ENCODE measurements around the gene TMC1.

Gene TMC1

GRCh38 chr9:72597181-72597517, 75.7 kb downstream of the TMC1 start:
- Mint-ChIP-seq H3K9me3 (no peaks in the 10 kb centered on the region), H3K4me1 (peaks cover 3 to 19% of the 10 kb centered on the region in 2 donors), H3K4me3 (no peak overlapping the region), H3K36me3 (no peaks in the 10 kb centered on the region), H3K27ac (no peak overlapping the region), H3K27me3 (peaks cover 0 to 12% of the 10 kb centered on the region in 2 donors)
- DNase-seq (no peak), ATAC-seq (replicated peaks) (no peak)

- Mint-ChIP-seq H3K4me3 (no peak overlapping the region), H3K4me1 (peaks cover 2 to 15% of the 10 kb centered on the region in 2 donors), H3K36me3 (no peaks in the 10 kb centered on the region), H3K27ac (no peak overlapping the region), H3K27me3 (peaks cover 0 to 8% of the 10 kb centered on the region in 2 donors), H3K9me3 (no peaks in the 10 kb centered on the region)
- DNase-seq (no peak), ATAC-seq (replicated peaks) (no peak)
Observed at GRCh38 chr9:72597601-72598000, 76.2 kb downstream of the TMC1 start.

GRCh38 chr9:72598639-72599038, 77.2 kb downstream of the TMC1 start:
- Mint-ChIP-seq H3K27me3 (peaks cover 0 to 7% of the 10 kb centered on the region in 2 donors), H3K9me3 (no peaks in the 10 kb centered on the region), H3K4me3 (no peak overlapping the region), H3K36me3 (no peaks in the 10 kb centered on the region), H3K4me1 (peaks cover 2 to 8% of the 10 kb centered on the region in 2 donors), H3K27ac (no peak overlapping the region)
- ATAC-seq (replicated peaks), result no peak
- DNase-seq, result no peak

GRCh38 chr9:72599874-72600534, 78.6 kb downstream of the TMC1 start:
- Mint-ChIP-seq H3K4me3 (no peak overlapping the region), H3K4me1 (peaks cover 2 to 8% of the 10 kb centered on the region in 2 donors), H3K9me3 (no peaks in the 10 kb centered on the region), H3K36me3 (no peaks in the 10 kb centered on the region), H3K27me3 (peaks cover 0 to 4% of the 10 kb centered on the region in 2 donors), H3K27ac (no peak overlapping the region)
- ATAC-seq (replicated peaks) (no peak), DNase-seq (no peak)

GRCh38 chr9:72600671-72601070, 79.3 kb downstream of the TMC1 start:
- no peaks in the 10 kb centered on the region for H3K36me3 Mint-ChIP-seq
- H3K4me3 Mint-ChIP-seq, result no peak overlapping the region
- H3K27me3 Mint-ChIP-seq, result no peaks in the 10 kb centered on the region

GRCh38 chr9:72601615-72602014, 80.2 kb downstream of the TMC1 start:
- Mint-ChIP-seq H3K4me1 (peaks cover 0 to 3% of the 10 kb centered on the region in 2 donors), H3K27ac (no peak overlapping the region), H3K9me3 (no peaks in the 10 kb centered on the region), H3K27me3 (no peaks in the 10 kb centered on the region), H3K36me3 (no peaks in the 10 kb centered on the region), H3K4me3 (no peak overlapping the region)
- DNase-seq (no peak), ATAC-seq (replicated peaks) (no peak)

More at GRCh38 chr9:72600671-72601070, 79.3 kb downstream of the TMC1 start:
- Mint-ChIP-seq H3K9me3 (no peaks in the 10 kb centered on the region), H3K4me1 (peaks cover 2 to 8% of the 10 kb centered on the region in 2 donors), H3K27ac (no peak overlapping the region)
- DNase-seq (no peak), ATAC-seq (replicated peaks) (no peak)

GRCh38 chr9:72612449-72612848, 91.0 kb downstream of the TMC1 start:
- Mint-ChIP-seq H3K4me3 (no peak overlapping the region), H3K9me3 (no peaks in the 10 kb centered on the region), H3K27me3 (peaks cover 0 to 14% of the 10 kb centered on the region in 2 donors), H3K36me3 (no peaks in the 10 kb centered on the region), H3K4me1 (no peaks in the 10 kb centered on the region), H3K27ac (no peak overlapping the region)
- ATAC-seq (replicated peaks) (no peak), DNase-seq (no peak)

- Mint-ChIP-seq H3K27me3 (peaks cover 0 to 13% of the 10 kb centered on the region in 2 donors), H3K36me3 (no peaks in the 10 kb centered on the region), H3K27ac (no peak overlapping the region), H3K9me3 (no peaks in the 10 kb centered on the region), H3K4me1 (no peaks in the 10 kb centered on the region), H3K4me3 (no peak overlapping the region)
- ATAC-seq (replicated peaks) (no peak), DNase-seq (no peak)
Observed at GRCh38 chr9:72614067-72614466, 92.7 kb downstream of the TMC1 start.

- ATAC-seq (replicated peaks) (no peak), DNase-seq (no peak)
- Mint-ChIP-seq H3K27me3 (peaks cover 0 to 8% of the 10 kb centered on the region in 2 donors), H3K36me3 (no peaks in the 10 kb centered on the region), H3K9me3 (no peaks in the 10 kb centered on the region), H3K4me3 (no peak overlapping the region), H3K27ac (no peak overlapping the region), H3K4me1 (no peaks in the 10 kb centered on the region)
Observed at GRCh38 chr9:72615931-72616330, 94.5 kb downstream of the TMC1 start.

- Mint-ChIP-seq H3K27ac (no peak overlapping the region), H3K4me1 (no peaks in the 10 kb centered on the region), H3K36me3 (no peaks in the 10 kb centered on the region), H3K4me3 (no peak overlapping the region), H3K27me3 (peaks cover 0 to 4% of the 10 kb centered on the region in 2 donors), H3K9me3 (no peaks in the 10 kb centered on the region)
- no peak for ATAC-seq (replicated peaks)
- no peak for DNase-seq
Observed at GRCh38 chr9:72618811-72619210, 97.4 kb downstream of the TMC1 start.

GRCh38 chr9:72622186-72622585, 100.8 kb downstream of the TMC1 start:
- ATAC-seq (replicated peaks) (no peak), DNase-seq (no peak)
- H3K4me1 Mint-ChIP-seq, result no peaks in the 10 kb centered on the region
- no peaks in the 10 kb centered on the region for H3K36me3 Mint-ChIP-seq
- H3K27me3 Mint-ChIP-seq, result peaks cover 6 to 8% of the 10 kb centered on the region in 2 donors
- no peak overlapping the region for H3K4me3 Mint-ChIP-seq
- no peaks in the 10 kb centered on the region for H3K9me3 Mint-ChIP-seq
- no peak overlapping the region for H3K27ac Mint-ChIP-seq

GRCh38 chr9:72623156-72623555, 101.7 kb downstream of the TMC1 start:
- DNase-seq, result no peak
- Mint-ChIP-seq H3K27me3 (peaks cover 9 to 10% of the 10 kb centered on the region in 2 donors), H3K4me3 (no peak overlapping the region), H3K9me3 (no peaks in the 10 kb centered on the region), H3K4me1 (no peaks in the 10 kb centered on the region), H3K27ac (no peak overlapping the region), H3K36me3 (no peaks in the 10 kb centered on the region)
- no peak for ATAC-seq (replicated peaks)

- H3K4me1 Mint-ChIP-seq, result no peaks in the 10 kb centered on the region
- no peak overlapping the region for H3K4me3 Mint-ChIP-seq
- no peaks in the 10 kb centered on the region for H3K36me3 Mint-ChIP-seq
- no peak for ATAC-seq (replicated peaks)
- no peak overlapping the region for H3K27ac Mint-ChIP-seq
- H3K27me3 Mint-ChIP-seq, result peaks cover 10 to 12% of the 10 kb centered on the region in 2 donors
- DNase-seq, result no peak
- H3K9me3 Mint-ChIP-seq, result no peaks in the 10 kb centered on the region
Observed at GRCh38 chr9:72627147-72627546, 105.7 kb downstream of the TMC1 start.

- Mint-ChIP-seq H3K4me1 (no peaks in the 10 kb centered on the region), H3K27ac (peak overlapping the region; percentile 0), H3K4me3 (no peak overlapping the region), H3K9me3 (no peaks in the 10 kb centered on the region), H3K36me3 (no peaks in the 10 kb centered on the region), H3K27me3 (peaks cover 10 to 12% of the 10 kb centered on the region in 2 donors)
- DNase-seq (no peak), ATAC-seq (replicated peaks) (no peak)
Observed at GRCh38 chr9:72627956-72628540, 106.6 kb downstream of the TMC1 start.

GRCh38 chr9:72633966-72634365, 112.6 kb downstream of the TMC1 start:
- Mint-ChIP-seq H3K4me1 (peaks cover 0 to 2% of the 10 kb centered on the region in 2 donors), H3K4me3 (no peak overlapping the region), H3K9me3 (peaks cover 0 to 6% of the 10 kb centered on the region in 2 donors), H3K27ac (peak overlapping the region; percentile 32), H3K36me3 (no peaks in the 10 kb centered on the region), H3K27me3 (peaks cover 0 to 6% of the 10 kb centered on the region in 2 donors)
- ATAC-seq (replicated peaks) (no peak), DNase-seq (no peak)

Measured in stimulated activated naive B cell treated with anti-CD40 and anti-IgM and Interleukin-4, amounts not matched to agents 10 μg/mL and 1 μg/mL and 100 μg/mL, for 72 hours (primary cell).